Prostate gland (tissue), 2 donors: Measurements from ENCODE around the gene SMG5. TPM values are rescaled to one million over a fixed set of nuclear protein-coding genes. Genes with fewer than 3 reads are reported as not detected.

Experiments used
- DNase-seq: peaks from one replicate; pipeline ENCODE4 v3.0.0-alpha.2; 2019; ENCODE audit warnings: low spot score
- H3K27ac ChIP-seq, 2 donors: fragments of 200-600 bp; sonication (generic); 2 replicates each; pipeline ENCODE4 v1.5.1; 2017 to 2019
- H3K27me3 ChIP-seq: fragments of 200-600 bp; sonication (generic); replicated peaks from 2 replicates; pipeline ENCODE4 v1.5.1; 2019; ENCODE audit not compliant: insufficient read depth
- H3K36me3 ChIP-seq, 2 donors: fragments of 200-600 bp; sonication (generic); 1 replicate in 1 of 2; 2 replicates in 1 of 2; pipeline versions ENCODE4 v1.5.1 to v1.8.1; 2017 to 2019
- H3K4me1 ChIP-seq: fragments of 200-600 bp; sonication (generic); replicated peaks from 2 replicates; pipeline ENCODE4 v1.5.1; 2019
- H3K4me3 ChIP-seq, 2 donors: fragments of 200-600 bp; sonication (generic); 2 replicates each; pipeline ENCODE4 v1.5.1; 2017 to 2019
- H3K9me3 ChIP-seq: fragments of 200-600 bp; sonication (generic); 2 replicates; pipeline ENCODE4 v1.5.1; 2017
- POLR2A ChIP-seq: fragments of 450-650 bp; IDR thresholded peaks from one replicate; pipeline ENCODE4 v1.6.1; 2016; ENCODE audit warnings: antibody characterized with exemption, mild to moderate bottlenecking
- POLR2AphosphoS5 ChIP-seq: sonication (generic); formaldehyde crosslinking; IDR thresholded peaks from one replicate; pipeline ENCODE4 v1.6.1; 2017; ENCODE audit warnings: antibody characterized with exemption
- WGBS: methylation state at CpG from one replicate; pipeline ENCODE4 v1.1.5; 2018; 5-methylcytosine and 5-hydroxymethylcytosine counted together
- intact Hi-C: fragments of 100-400 bp; cut with DNase I; formaldehyde crosslinking; loops from one replicate; pipeline ENCODE4 v1.14.2; 2022
- total RNA-seq, 2 donors: library from RNA; depleted of rRNA; stranded (reverse); fragments of >200 nt; gene quantifications; one replicate each; pipeline ENCODE4 v1.1.0, GENCODE V29; 2016
- TF ChIP-seq, protein P1 (sequence below), 4 experiments: fragments of 200-600 bp in 2 of 4; fragments of 450-650 bp in 2 of 4; sonication (generic) in 2 of 4; IDR thresholded peaks; 1 replicate in 3 of 4; 2 replicates in 1 of 4; pipeline ENCODE4 v1.5.1; 2016 to 2019; ENCODE audit warnings: antibody characterized with exemption in 4 of 4, mild to moderate bottlenecking in 2 of 4, moderate library complexity in 2 of 4

The SMG5 gene
- total RNA-seq, 2 donors from 2014 or later = 49.1 to 113 TPM

DNA sequence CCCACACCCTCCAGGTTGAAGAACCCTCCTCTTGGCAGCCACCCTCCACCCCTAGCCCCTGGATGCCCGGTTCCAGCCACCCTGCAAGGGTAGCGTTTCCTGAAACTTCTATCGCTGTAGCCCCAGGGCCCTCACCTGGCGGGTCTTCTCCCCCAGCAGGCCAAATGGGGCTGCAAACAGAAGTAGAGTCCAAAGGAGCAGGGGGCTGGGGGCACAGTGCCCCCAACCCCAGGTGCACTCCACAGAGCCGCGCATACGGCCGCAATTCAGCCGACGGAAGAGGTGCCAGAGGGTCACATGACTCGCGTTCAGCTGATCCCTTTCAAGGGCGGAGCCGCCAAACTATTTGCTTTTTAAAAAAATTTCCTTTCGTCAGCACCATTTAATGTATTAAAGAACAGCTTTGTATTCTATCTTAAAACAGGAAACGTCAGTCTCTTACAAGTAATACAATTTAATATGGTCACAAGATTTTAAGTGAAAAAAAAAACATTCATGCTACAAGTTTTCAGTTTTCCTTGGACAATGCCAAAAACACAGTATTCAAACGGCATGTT lies 12.8 kb upstream of the SMG5 start, which contains the start of gene GLMP:
Gene GLMP (minus strand): TSS at position 289 of the 557 bp plus-strand sequence. CDS start 34 bp downstream, at position 255.
- H3K4me3 ChIP-seq = peak within 1 kb of the TSS; percentile 61 to 96
- H3K27me3 ChIP-seq = no peaks in the 10 kb centered on the region
- TF ChIP-seq POLR2A = peak; percentile 49
- TF ChIP-seq, protein P1, sequence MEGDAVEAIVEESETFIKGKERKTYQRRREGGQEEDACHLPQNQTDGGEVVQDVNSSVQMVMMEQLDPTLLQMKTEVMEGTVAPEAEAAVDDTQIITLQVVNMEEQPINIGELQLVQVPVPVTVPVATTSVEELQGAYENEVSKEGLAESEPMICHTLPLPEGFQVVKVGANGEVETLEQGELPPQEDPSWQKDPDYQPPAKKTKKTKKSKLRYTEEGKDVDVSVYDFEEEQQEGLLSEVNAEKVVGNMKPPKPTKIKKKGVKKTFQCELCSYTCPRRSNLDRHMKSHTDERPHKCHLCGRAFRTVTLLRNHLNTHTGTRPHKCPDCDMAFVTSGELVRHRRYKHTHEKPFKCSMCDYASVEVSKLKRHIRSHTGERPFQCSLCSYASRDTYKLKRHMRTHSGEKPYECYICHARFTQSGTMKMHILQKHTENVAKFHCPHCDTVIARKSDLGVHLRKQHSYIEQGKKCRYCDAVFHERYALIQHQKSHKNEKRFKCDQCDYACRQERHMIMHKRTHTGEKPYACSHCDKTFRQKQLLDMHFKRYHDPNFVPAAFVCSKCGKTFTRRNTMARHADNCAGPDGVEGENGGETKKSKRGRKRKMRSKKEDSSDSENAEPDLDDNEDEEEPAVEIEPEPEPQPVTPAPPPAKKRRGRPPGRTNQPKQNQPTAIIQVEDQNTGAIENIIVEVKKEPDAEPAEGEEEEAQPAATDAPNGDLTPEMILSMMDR (IDR thresholded peaks at IDR 0.05) = no peak
- peak; percentile 90 for TF ChIP-seq POLR2AphosphoS5
- no peaks in the 10 kb centered on the region for H3K36me3 ChIP-seq
- WGBS = 1% methylated on average over 17 of the region's 17 CpGs
- no peaks in the 10 kb centered on the region for H3K9me3 ChIP-seq
- peaks cover 12% of the 10 kb centered on the region for H3K4me1 ChIP-seq
- H3K27ac ChIP-seq = peak within 1 kb of the TSS; percentile 79 to 93
- intact Hi-C loops = no loop called here
- DNase-seq = peak; percentile 77

DNA sequence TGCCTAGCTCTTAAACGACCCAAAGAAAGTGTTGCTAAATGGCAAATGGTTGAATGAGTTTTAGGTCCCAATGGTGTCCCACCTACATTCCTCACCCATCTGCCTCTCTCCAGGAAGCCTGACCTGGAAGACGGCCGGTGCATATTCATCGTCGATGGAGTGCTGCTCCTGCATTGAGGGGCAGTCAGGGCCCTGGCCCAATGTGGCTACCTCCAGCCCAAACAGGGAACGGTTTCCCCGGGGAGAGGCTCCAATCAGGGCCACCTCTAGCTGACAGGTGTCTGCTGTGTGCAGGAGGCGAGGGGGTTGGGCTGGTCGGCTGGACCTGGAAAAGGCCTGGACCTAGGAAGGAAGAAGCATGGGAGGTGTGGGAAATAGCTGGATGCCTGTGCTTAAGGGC lies 11.3 kb upstream of the SMG5 start:
- 92% methylated on average over 9 of the region's 9 CpGs for WGBS
- H3K27ac ChIP-seq = peak overlapping the region; percentile 81 to 93

DNA sequence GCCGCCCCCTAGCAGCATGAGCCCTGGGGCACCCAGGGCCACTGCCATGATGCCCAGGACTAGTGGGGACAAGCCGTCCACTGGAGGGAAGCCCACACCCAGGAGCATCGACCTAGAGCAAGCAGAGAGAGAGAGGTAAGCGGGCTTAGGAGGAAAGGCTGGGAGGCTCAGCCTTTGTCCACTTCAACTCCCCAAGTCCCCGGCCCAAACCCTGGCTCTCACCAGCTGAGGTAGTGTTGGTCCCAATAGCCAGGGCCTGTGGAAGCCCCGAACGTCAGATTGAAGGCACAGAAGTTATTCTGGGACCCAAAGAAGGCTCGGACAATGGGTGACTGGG lies 10.4 kb upstream of the SMG5 start:
- TF ChIP-seq, protein P1 (IDR thresholded peaks at IDR 0.05) = no peak
- TF ChIP-seq POLR2AphosphoS5 (no peak), POLR2A (no peak)
- H3K36me3 ChIP-seq = no peaks in the 10 kb centered on the region
- H3K27ac ChIP-seq = peak overlapping the region; percentile 81 to 93
- H3K27me3 ChIP-seq = no peaks in the 10 kb centered on the region
- WGBS = 85% methylated on average over 8 of the region's 8 CpGs
- H3K4me1 ChIP-seq = peaks cover 12% of the 10 kb centered on the region
- no peak for DNase-seq
- no peak overlapping the region for H3K4me3 ChIP-seq
- no peaks in the 10 kb centered on the region for H3K9me3 ChIP-seq
- intact Hi-C loops = no loop called here

More for the DNA sequence above, 11.3 kb upstream of the SMG5 start:
- TF ChIP-seq POLR2A (no peak), POLR2AphosphoS5 (no peak)
- TF ChIP-seq, protein P1 (IDR thresholded peaks at IDR 0.05) = no peak
- intact Hi-C loops = no loop called here
- Histone ChIP-seq H3K4me3 (peak overlapping the region in 1 of 2 donors; percentile 96), H3K36me3 (no peaks in the 10 kb centered on the region), H3K9me3 (no peaks in the 10 kb centered on the region), H3K27me3 (no peaks in the 10 kb centered on the region), H3K4me1 (peaks cover 12% of the 10 kb centered on the region)
- DNase-seq = no peak

DNA sequence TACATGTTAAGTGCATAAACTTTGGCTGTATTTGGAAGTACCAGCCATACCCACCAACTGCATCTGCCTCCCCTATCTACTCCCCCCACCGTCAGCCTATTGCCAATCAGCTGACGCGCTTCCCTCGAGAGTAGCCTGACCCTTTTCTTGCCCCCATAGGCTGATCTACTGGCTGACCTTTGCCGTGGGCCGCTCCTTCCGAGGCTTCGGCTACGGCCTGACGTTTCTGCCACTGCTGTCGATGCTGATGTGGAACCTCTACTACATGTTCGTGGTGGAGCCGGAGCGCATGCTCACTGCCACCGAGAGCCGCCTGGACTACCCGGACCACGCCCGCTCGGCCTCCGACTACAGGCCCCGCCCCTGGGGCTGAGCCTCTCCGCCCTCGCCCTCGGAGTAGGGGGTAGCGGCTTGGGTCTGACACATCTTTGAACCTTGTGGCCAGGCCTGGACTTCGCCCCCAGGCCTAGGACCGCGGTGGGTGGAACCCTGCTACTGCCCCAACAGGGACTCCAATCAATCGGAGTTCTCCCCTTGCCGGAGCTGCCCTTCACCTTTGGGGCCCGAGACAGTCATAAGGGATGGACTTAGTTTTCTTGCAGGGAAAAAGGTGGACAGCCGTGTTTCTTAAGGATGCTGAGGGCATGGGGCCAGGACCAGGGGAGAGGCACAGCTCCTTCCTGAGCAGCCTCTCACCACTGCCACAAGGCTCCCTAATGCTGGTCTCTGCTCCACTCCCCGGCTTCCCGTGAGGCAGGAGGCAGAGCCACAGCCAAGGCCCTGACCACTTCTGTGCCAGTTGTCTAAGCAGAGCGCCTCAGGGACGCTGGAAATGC lies 8.8 kb upstream of the SMG5 start:
- Histone ChIP-seq H3K27me3 (no peaks in the 10 kb centered on the region), H3K27ac (peak overlapping the region; percentile 81 to 93), H3K4me3 (peak overlapping the region; percentile 16 to 40), H3K36me3 (no peaks in the 10 kb centered on the region), H3K9me3 (no peaks in the 10 kb centered on the region), H3K4me1 (peaks cover 12% of the 10 kb centered on the region)
- TF ChIP-seq, protein P1 (IDR thresholded peaks at IDR 0.05) = no peak
- TF ChIP-seq POLR2AphosphoS5 (peak; percentile 78), POLR2A (peak; percentile 31)
- DNase-seq = peak; percentile 79
- intact Hi-C loops = no loop called here
- 21% methylated on average over 37 of the region's 37 CpGs for WGBS
